OCI-LY1 (cell line): Measurements from ENCODE around the gene CGB2.

ENCODE experiments used
- EZH2 ChIP-seq: fragments of 200-600 bp; sonication (generic), shearing (Covaris generic); IDR thresholded peaks from 2 replicates; pipeline ENCODE4 v1.8.0; 2017; ENCODE audit warnings: borderline replicate concordance, mixed run types, mild to moderate bottlenecking, antibody characterized with exemption, low read length, moderate library complexity, mixed read lengths
- TF ChIP-seq, protein P1 (sequence below): fragments of 200-600 bp; sonication (generic), shearing (Covaris generic); IDR thresholded peaks from 2 replicates; pipeline ENCODE4 v1.5.1; 2017; ENCODE audit warnings: mild to moderate bottlenecking, antibody characterized with exemption, low read length, moderate library complexity, mixed read lengths

DNA sequence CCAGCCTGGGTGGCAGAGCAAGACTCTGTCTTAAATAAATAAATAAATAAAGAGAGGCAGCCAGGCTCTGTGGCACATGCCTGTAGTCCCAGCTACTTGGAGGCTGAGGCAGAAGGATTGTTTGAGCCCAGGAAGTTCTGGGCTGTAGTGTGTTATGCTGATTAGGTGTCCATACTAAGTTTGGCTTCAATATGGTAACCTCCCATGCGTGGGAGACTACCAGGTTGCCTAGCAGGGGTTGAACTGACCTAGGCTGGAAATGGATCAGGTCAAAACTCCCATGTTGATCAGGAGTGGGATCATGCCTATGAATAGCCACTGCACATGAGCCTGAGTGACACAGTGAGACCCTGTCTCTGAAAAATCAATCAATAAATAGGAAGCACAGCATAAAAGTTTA is 49.6 kb downstream of the CGB2 start:
- TF ChIP-seq, protein P1, sequence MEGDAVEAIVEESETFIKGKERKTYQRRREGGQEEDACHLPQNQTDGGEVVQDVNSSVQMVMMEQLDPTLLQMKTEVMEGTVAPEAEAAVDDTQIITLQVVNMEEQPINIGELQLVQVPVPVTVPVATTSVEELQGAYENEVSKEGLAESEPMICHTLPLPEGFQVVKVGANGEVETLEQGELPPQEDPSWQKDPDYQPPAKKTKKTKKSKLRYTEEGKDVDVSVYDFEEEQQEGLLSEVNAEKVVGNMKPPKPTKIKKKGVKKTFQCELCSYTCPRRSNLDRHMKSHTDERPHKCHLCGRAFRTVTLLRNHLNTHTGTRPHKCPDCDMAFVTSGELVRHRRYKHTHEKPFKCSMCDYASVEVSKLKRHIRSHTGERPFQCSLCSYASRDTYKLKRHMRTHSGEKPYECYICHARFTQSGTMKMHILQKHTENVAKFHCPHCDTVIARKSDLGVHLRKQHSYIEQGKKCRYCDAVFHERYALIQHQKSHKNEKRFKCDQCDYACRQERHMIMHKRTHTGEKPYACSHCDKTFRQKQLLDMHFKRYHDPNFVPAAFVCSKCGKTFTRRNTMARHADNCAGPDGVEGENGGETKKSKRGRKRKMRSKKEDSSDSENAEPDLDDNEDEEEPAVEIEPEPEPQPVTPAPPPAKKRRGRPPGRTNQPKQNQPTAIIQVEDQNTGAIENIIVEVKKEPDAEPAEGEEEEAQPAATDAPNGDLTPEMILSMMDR, result no peak
- no peak for TF ChIP-seq EZH2
